Left colon (tissue), 2 donors: Measurements from ENCODE around the gene TM9SF1. TPM values are rescaled to one million over a fixed set of nuclear protein-coding genes. Genes with fewer than 3 reads are reported as not detected.

ENCODE experiments used
- ATAC-seq: fragments of 200-7000 bp; cut with Tn5 transposase; one replicate; pipeline ENCODE4 v1.9.1; 2020; ENCODE audit warnings: mild to moderate bottlenecking, moderate library complexity
- DNase-seq, 2 donors: peaks; one replicate each; pipeline ENCODE4 v3.0.0-alpha.2; 2020
- intact Hi-C, 2 donors: fragments of 100-400 bp; cut with DNase I in 1 of 2; cut with micrococcal nuclease in 1 of 2; formaldehyde crosslinking; loops; one replicate each; pipeline versions ENCODE4 v1.11.2 to v1.14.0; 2022; cut with DNase I, micrococcal nuclease
- total RNA-seq, 2 donors: library from RNA; stranded (reverse); fragmentation: NEBNext Ultra II Directional; extraction: Animal tissue kit (Norgen Biotek cat#: 25700); gene quantifications; one replicate each; pipeline ENCODE4 v1.2.1, GENCODE V29; 2021
- donor health status: DM: no; HTN: no; CAD: no.
- donor health status: DM: yes; HTN: yes; CAD: no.

The TM9SF1 gene
- total RNA-seq, 2 donors from 2014 or later = 49.2 to 52.7 TPM

GRCh38 chr14:24164518-24164991 is 30.7 kb downstream of the TM9SF1 start:
- intact Hi-C loops = no loop called here

GRCh38 chr14:24162093-24162492 is 33.1 kb downstream of the TM9SF1 start:
- ATAC-seq (no peak), DNase-seq (no peak)
- intact Hi-C loops = no loop called here

More at GRCh38 chr14:24164518-24164991, 30.7 kb downstream of the TM9SF1 start:
- DNase-seq (no peak), ATAC-seq (no peak)

- DNase-seq (peak; percentile 96 to 99), ATAC-seq (peak; percentile 94)
- intact Hi-C loops = no loop called here
Observed at GRCh38 chr14:24160850-24161804, 34.1 kb downstream of the TM9SF1 start, which contains the start of gene IRF9. IRF9 (plus strand) TSS chr14:24161265; CDS start chr14:24162145, 880 bp downstream.

GRCh38 chr14:24160499-24160849 is 34.8 kb downstream of the TM9SF1 start:
- DNase-seq (no peak), ATAC-seq (peak; percentile 6)
- intact Hi-C loops = no loop called here

GRCh38 chr14:24159777-24160498 is 35.3 kb downstream of the TM9SF1 start:
- intact Hi-C loops = no loop called here
- ATAC-seq = no peak
- DNase-seq = no peak

GRCh38 chr14:24157331-24157730 is 37.9 kb downstream of the TM9SF1 start:
- intact Hi-C loops = no loop called here

GRCh38 chr14:24156840-24157239 is 38.4 kb downstream of the TM9SF1 start:
- intact Hi-C loops = no loop called here
- no peak for DNase-seq
- no peak for ATAC-seq

More at GRCh38 chr14:24157331-24157730, 37.9 kb downstream of the TM9SF1 start:
- no peak for DNase-seq
- no peak for ATAC-seq

- intact Hi-C loops = no loop called here
- no peak for DNase-seq
- ATAC-seq = no peak
Observed at GRCh38 chr14:24155100-24155499, 40.1 kb downstream of the TM9SF1 start.

GRCh38 chr14:24151404-24152080 is 43.7 kb downstream of the TM9SF1 start:
- ATAC-seq = no peak

GRCh38 chr14:24150993-24151392 is 44.2 kb downstream of the TM9SF1 start:
- intact Hi-C loops = no loop called here
- ATAC-seq (no peak), DNase-seq (no peak)

More at GRCh38 chr14:24151404-24152080, 43.7 kb downstream of the TM9SF1 start:
- no peak for DNase-seq
- intact Hi-C loops = no loop called here

GRCh38 chr14:24150567-24150966 is 44.7 kb downstream of the TM9SF1 start:
- ATAC-seq (no peak), DNase-seq (no peak)
- intact Hi-C loops = no loop called here

- intact Hi-C loops = no loop called here
- DNase-seq (no peak), ATAC-seq (no peak)
Observed at GRCh38 chr14:24150061-24150460, 45.2 kb downstream of the TM9SF1 start.

- DNase-seq = no peak
- ATAC-seq = no peak
- intact Hi-C loops = no loop called here
Observed at GRCh38 chr14:24149302-24149969, 45.8 kb downstream of the TM9SF1 start.

GRCh38 chr14:24147761-24148428 is 47.3 kb downstream of the TM9SF1 start:
- ATAC-seq = no peak
- intact Hi-C loops = no loop called here
- DNase-seq = no peak

- intact Hi-C loops = no loop called here
- peak; percentile 98 to 99 for DNase-seq
- peak; percentile 86 for ATAC-seq
Observed at GRCh38 chr14:24146978-24147760, 48.1 kb downstream of the TM9SF1 start, which contains the start of gene RNF31. RNF31 (plus strand) TSS chr14:24147498; CDS start chr14:24147699, 201 bp downstream.

GRCh38 chr14:24146453-24146977 is 48.7 kb downstream of the TM9SF1 start, which contains the start of gene PSME2:
PSME2 (minus strand) TSS chr14:24146610; CDS start chr14:24146581, 29 bp downstream.
- DNase-seq (peak; percentile 95 to 99), ATAC-seq (peak; percentile 74)
- intact Hi-C loops = no loop called here
